ENCODE measurements around the gene CDK19. TPM values are rescaled to one million over a fixed set of nuclear protein-coding genes. Genes with fewer than 3 reads are reported as not detected.

The CDK19 gene
- total RNA-seq, 1 donor from 2014 or later, result 19.0 TPM

GRCh38 chr6:110653381-110653780, 161.9 kb downstream of the CDK19 start:
- no peaks in the 10 kb centered on the region for H3K9me3 Mint-ChIP-seq (ENCODE audit: unreplicated experiment)
- H3K4me3 Mint-ChIP-seq (ENCODE audit: unreplicated experiment), result no peak overlapping the region
- no peaks in the 10 kb centered on the region for H3K27me3 Mint-ChIP-seq (ENCODE audit: unreplicated experiment)
- TF ChIP-seq, protein P1, sequence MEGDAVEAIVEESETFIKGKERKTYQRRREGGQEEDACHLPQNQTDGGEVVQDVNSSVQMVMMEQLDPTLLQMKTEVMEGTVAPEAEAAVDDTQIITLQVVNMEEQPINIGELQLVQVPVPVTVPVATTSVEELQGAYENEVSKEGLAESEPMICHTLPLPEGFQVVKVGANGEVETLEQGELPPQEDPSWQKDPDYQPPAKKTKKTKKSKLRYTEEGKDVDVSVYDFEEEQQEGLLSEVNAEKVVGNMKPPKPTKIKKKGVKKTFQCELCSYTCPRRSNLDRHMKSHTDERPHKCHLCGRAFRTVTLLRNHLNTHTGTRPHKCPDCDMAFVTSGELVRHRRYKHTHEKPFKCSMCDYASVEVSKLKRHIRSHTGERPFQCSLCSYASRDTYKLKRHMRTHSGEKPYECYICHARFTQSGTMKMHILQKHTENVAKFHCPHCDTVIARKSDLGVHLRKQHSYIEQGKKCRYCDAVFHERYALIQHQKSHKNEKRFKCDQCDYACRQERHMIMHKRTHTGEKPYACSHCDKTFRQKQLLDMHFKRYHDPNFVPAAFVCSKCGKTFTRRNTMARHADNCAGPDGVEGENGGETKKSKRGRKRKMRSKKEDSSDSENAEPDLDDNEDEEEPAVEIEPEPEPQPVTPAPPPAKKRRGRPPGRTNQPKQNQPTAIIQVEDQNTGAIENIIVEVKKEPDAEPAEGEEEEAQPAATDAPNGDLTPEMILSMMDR (IDR thresholded peaks at IDR 0.05; ENCODE audit: unreplicated experiment), result no peak
- H3K36me3 Mint-ChIP-seq (ENCODE audit: low read depth, unreplicated experiment), result no peaks in the 10 kb centered on the region
- DNase-seq (ENCODE audit: low spot score), result no peak
- no peak overlapping the region for H3K27ac Mint-ChIP-seq (ENCODE audit: unreplicated experiment)
- H3K4me1 Mint-ChIP-seq (ENCODE audit: unreplicated experiment), result peaks cover 21% of the 10 kb centered on the region

- no peak overlapping the region for H3K4me3 Mint-ChIP-seq (ENCODE audit: unreplicated experiment)
- H3K9me3 Mint-ChIP-seq (ENCODE audit: unreplicated experiment), result no peaks in the 10 kb centered on the region
- no peaks in the 10 kb centered on the region for H3K27me3 Mint-ChIP-seq (ENCODE audit: unreplicated experiment)
- DNase-seq (ENCODE audit: low spot score), result no peak
- no peak overlapping the region for H3K27ac Mint-ChIP-seq (ENCODE audit: unreplicated experiment)
- H3K36me3 Mint-ChIP-seq (ENCODE audit: low read depth, unreplicated experiment), result no peaks in the 10 kb centered on the region
- TF ChIP-seq, protein P1 (IDR thresholded peaks at IDR 0.05; ENCODE audit: unreplicated experiment), result no peak
- H3K4me1 Mint-ChIP-seq (ENCODE audit: unreplicated experiment), result peaks cover 21% of the 10 kb centered on the region
Measured at GRCh38 chr6:110652520-110652919, 162.7 kb downstream of the CDK19 start.

GRCh38 chr6:110650755-110651154, 164.5 kb downstream of the CDK19 start:
- Mint-ChIP-seq H3K4me3 (ENCODE audit: unreplicated experiment) (no peak overlapping the region), H3K36me3 (ENCODE audit: low read depth, unreplicated experiment) (no peaks in the 10 kb centered on the region), H3K9me3 (ENCODE audit: unreplicated experiment) (no peaks in the 10 kb centered on the region), H3K27me3 (ENCODE audit: unreplicated experiment) (no peaks in the 10 kb centered on the region), H3K4me1 (ENCODE audit: unreplicated experiment) (peaks cover 10% of the 10 kb centered on the region), H3K27ac (ENCODE audit: unreplicated experiment) (no peak overlapping the region)
- DNase-seq (ENCODE audit: low spot score), result no peak
- TF ChIP-seq, protein P1 (IDR thresholded peaks at IDR 0.05; ENCODE audit: unreplicated experiment), result no peak

DNA sequence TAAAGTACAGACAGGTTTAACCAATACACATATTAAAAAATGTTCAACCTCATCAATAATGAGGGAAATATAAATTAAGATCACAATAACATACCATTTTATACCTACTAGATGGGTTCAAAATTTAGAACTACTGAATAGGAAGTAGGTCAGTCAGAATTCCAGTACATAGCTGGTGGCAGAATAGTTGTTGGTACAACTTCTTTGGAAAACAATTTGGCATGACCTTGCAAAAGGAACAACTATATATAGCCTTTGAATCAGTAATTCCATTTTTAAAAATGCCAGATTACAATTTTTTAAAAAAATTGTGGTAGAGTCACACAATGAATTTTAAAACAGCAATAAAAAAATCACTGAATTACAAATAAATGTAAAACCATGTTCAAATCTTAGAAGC, 165.6 kb downstream of the CDK19 start:
- TF ChIP-seq, protein P1 (IDR thresholded peaks at IDR 0.05; ENCODE audit: unreplicated experiment), result no peak
- Mint-ChIP-seq H3K27ac (ENCODE audit: unreplicated experiment) (no peak overlapping the region), H3K4me3 (ENCODE audit: unreplicated experiment) (no peak overlapping the region), H3K4me1 (ENCODE audit: unreplicated experiment) (peaks cover 5% of the 10 kb centered on the region), H3K27me3 (ENCODE audit: unreplicated experiment) (peaks cover 3% of the 10 kb centered on the region), H3K36me3 (ENCODE audit: low read depth, unreplicated experiment) (peaks cover 4% of the 10 kb centered on the region), H3K9me3 (ENCODE audit: unreplicated experiment) (no peaks in the 10 kb centered on the region)
- no peak for DNase-seq (ENCODE audit: low spot score)

- no peak for DNase-seq (ENCODE audit: low spot score)
- H3K9me3 Mint-ChIP-seq (ENCODE audit: unreplicated experiment), result no peaks in the 10 kb centered on the region
- peaks cover 3% of the 10 kb centered on the region for H3K27me3 Mint-ChIP-seq (ENCODE audit: unreplicated experiment)
- H3K4me1 Mint-ChIP-seq (ENCODE audit: unreplicated experiment), result peaks cover 3% of the 10 kb centered on the region
- H3K4me3 Mint-ChIP-seq (ENCODE audit: unreplicated experiment), result no peak overlapping the region
- H3K36me3 Mint-ChIP-seq (ENCODE audit: low read depth, unreplicated experiment), result peaks cover 4% of the 10 kb centered on the region
- TF ChIP-seq, protein P1 (IDR thresholded peaks at IDR 0.05; ENCODE audit: unreplicated experiment), result peak; percentile 49
- H3K27ac Mint-ChIP-seq (ENCODE audit: unreplicated experiment), result no peak overlapping the region
Measured at GRCh38 chr6:110646951-110647910, 168.0 kb downstream of the CDK19 start.

All from endothelial cell (in vitro differentiated cells).